OCI-LY3 (cell line): ENCODE data around the gene FBLN7.

ENCODE experiments used
- EZH2phosphoT487 ChIP-seq: fragments of 200-600 bp; shearing (Covaris generic); IDR thresholded peaks from 2 replicates; pipeline ENCODE4 v1.6.1; 2018; ENCODE audit warnings: antibody characterized with exemption, mixed run types, low read depth
- TF ChIP-seq, protein P1 (sequence below): fragments of 200-600, 300-600 bp; sonication (generic); IDR thresholded peaks from 2 replicates; pipeline ENCODE4 v1.5.1; 2014; ENCODE audit warnings: antibody characterized with exemption, low read length, low read depth

- TF ChIP-seq, protein P1, sequence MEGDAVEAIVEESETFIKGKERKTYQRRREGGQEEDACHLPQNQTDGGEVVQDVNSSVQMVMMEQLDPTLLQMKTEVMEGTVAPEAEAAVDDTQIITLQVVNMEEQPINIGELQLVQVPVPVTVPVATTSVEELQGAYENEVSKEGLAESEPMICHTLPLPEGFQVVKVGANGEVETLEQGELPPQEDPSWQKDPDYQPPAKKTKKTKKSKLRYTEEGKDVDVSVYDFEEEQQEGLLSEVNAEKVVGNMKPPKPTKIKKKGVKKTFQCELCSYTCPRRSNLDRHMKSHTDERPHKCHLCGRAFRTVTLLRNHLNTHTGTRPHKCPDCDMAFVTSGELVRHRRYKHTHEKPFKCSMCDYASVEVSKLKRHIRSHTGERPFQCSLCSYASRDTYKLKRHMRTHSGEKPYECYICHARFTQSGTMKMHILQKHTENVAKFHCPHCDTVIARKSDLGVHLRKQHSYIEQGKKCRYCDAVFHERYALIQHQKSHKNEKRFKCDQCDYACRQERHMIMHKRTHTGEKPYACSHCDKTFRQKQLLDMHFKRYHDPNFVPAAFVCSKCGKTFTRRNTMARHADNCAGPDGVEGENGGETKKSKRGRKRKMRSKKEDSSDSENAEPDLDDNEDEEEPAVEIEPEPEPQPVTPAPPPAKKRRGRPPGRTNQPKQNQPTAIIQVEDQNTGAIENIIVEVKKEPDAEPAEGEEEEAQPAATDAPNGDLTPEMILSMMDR: no peak
- TF ChIP-seq EZH2phosphoT487: no peak
Measured at GRCh38 chr2:112108178-112108832, 29.9 kb upstream of the FBLN7 start.
